ENCODE data around the gene CITED4. TPM values are rescaled to one million over a fixed set of nuclear protein-coding genes. Genes with fewer than 3 reads are reported as not detected.
A peak's percentile ranks its signal among the peaks of the same experiment; 100 is the strongest.

CITED4 gene
- total RNA-seq, 4 donors from 2014 or later: 9.2 to 15.6 (median 14.1) TPM

DNA sequence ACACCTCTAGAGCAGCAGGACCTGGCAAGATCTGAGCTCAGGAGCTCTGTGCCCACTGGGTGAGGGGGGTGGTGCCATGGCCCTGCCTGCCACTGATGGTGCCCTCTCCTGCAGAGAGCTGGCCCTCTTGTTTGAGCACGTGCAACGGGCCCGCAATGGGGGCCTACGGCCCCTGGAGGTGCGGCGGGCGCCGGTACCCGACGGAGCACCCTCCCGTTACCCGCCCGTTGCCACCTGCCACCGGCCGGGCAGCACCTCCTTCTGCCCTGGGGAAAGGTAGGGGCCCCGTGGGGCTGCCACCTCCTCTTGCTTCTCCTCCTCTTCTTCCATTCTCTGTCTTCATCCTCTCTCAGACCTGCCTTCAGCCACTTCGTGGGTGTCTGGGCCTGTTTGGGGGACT lies 38.2 kb downstream of the CITED4 start:
- ATAC-seq: no peak
- no peak overlapping the region for H3K4me3 ChIP-seq
- peaks cover 0 to 45% of the 10 kb centered on the region in 2 donors for H3K36me3 ChIP-seq
- peak overlapping the region in 3 of 4 donors; percentile 69 to 84 (median 79) for H3K27ac ChIP-seq
- WGBS, 2 donors (ENCODE audit: low coverage in 1 of 2): 89% methylated on average over 3 of the region's 17 CpGs; no CpG with 5 or more reads in 1 of the 2 donors
- H3K27me3 ChIP-seq: no peaks in the 10 kb centered on the region
- no peak for TF ChIP-seq EP300 (IDR thresholded peaks at IDR 0.05)
- TF ChIP-seq POLR2A (IDR thresholded peaks at IDR 0.05): no peak
- TF ChIP-seq POLR2AphosphoS5 (IDR thresholded peaks at IDR 0.05): no peak
- TF ChIP-seq, protein P1, sequence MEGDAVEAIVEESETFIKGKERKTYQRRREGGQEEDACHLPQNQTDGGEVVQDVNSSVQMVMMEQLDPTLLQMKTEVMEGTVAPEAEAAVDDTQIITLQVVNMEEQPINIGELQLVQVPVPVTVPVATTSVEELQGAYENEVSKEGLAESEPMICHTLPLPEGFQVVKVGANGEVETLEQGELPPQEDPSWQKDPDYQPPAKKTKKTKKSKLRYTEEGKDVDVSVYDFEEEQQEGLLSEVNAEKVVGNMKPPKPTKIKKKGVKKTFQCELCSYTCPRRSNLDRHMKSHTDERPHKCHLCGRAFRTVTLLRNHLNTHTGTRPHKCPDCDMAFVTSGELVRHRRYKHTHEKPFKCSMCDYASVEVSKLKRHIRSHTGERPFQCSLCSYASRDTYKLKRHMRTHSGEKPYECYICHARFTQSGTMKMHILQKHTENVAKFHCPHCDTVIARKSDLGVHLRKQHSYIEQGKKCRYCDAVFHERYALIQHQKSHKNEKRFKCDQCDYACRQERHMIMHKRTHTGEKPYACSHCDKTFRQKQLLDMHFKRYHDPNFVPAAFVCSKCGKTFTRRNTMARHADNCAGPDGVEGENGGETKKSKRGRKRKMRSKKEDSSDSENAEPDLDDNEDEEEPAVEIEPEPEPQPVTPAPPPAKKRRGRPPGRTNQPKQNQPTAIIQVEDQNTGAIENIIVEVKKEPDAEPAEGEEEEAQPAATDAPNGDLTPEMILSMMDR (IDR thresholded peaks at IDR 0.05): no peak
- peaks cover 0 to 62% (median 16%) of the 10 kb centered on the region in 3 donors for H3K4me1 ChIP-seq
- H3K9me3 ChIP-seq: no peaks in the 10 kb centered on the region

DNA sequence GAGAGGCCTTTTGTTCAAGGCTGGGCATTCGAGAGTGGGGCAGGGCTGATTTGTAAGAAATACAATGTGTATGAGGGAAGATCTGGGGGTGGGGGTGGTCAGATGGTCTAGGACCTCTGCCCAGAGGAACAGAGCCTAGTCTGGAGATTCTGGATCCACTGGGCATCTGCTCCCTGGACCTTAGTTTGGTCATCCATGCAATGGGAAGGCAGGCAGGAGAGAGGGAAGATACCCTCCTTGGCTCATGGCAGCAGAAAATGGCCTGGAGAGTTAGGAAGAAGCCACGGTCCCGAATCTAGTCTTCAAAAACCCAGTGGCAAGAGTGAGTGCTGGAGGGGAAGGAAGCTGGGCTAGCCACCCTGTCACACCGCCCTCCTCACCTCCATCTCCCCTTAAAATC lies 38.8 kb downstream of the CITED4 start:
- Histone ChIP-seq H3K9me3 (no peaks in the 10 kb centered on the region), H3K4me3 (no peak overlapping the region), H3K27me3 (no peaks in the 10 kb centered on the region), H3K36me3 (peaks cover 0 to 52% of the 10 kb centered on the region in 2 donors), H3K4me1 (peaks cover 0 to 68% (median 18%) of the 10 kb centered on the region in 3 donors), H3K27ac (peak overlapping the region in 3 of 4 donors; percentile 69 to 84 (median 79))
- no peak for ATAC-seq
- WGBS, 2 donors (ENCODE audit: low coverage in 1 of 2): no CpG with 5 or more reads among the region's 4 CpGs
- TF ChIP-seq POLR2AphosphoS5 (IDR thresholded peaks at IDR 0.05) (no peak), POLR2A (IDR thresholded peaks at IDR 0.05) (no peak), EP300 (IDR thresholded peaks at IDR 0.05) (no peak)
- TF ChIP-seq, protein P1 (IDR thresholded peaks at IDR 0.05): no peak

DNA sequence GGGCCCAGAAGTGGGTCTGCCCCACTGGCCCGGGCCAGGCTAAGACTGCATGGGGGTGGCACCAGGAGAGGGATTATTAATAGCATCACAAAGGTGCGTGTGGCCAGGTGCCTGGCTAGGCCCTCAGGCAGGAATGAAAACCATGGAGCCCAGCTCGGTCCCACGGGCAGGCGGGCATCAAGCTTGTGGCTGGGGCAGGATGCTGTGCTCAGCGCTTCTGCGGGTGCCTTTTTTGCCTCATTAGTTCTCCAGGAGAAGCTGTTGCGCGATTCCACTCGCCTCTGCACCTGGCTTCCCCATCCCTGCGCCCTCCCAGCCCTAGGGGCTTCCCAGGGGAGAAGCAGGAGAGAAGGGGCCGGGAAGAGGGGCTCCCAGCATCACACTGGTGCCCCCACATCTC lies 39.3 kb downstream of the CITED4 start:
- H3K27me3 ChIP-seq: no peaks in the 10 kb centered on the region
- H3K27ac ChIP-seq: peak overlapping the region in 3 of 4 donors; percentile 69 to 84 (median 79)
- peaks cover 0 to 73% (median 20%) of the 10 kb centered on the region in 3 donors for H3K4me1 ChIP-seq
- H3K4me3 ChIP-seq: no peak overlapping the region
- ATAC-seq: no peak
- WGBS, 2 donors (ENCODE audit: low coverage in 1 of 2): 96% methylated on average over 5 of the region's 12 CpGs; no CpG with 5 or more reads in 1 of the 2 donors
- peaks cover 0 to 56% of the 10 kb centered on the region in 2 donors for H3K36me3 ChIP-seq
- TF ChIP-seq, protein P1 (IDR thresholded peaks at IDR 0.05): no peak
- TF ChIP-seq POLR2A (IDR thresholded peaks at IDR 0.05) (no peak), POLR2AphosphoS5 (IDR thresholded peaks at IDR 0.05) (no peak), EP300 (IDR thresholded peaks at IDR 0.05) (no peak)
- H3K9me3 ChIP-seq: no peaks in the 10 kb centered on the region

GRCh38 chr1:40820911-40821693 lies 41.1 kb downstream of the CITED4 start:
- Histone ChIP-seq H3K27ac (peak overlapping the region in 2 of 4 donors; percentile 19 to 32), H3K4me3 (no peak overlapping the region), H3K36me3 (peaks cover 0 to 57% of the 10 kb centered on the region in 2 donors), H3K9me3 (no peaks in the 10 kb centered on the region), H3K4me1 (peaks cover 0 to 74% (median 20%) of the 10 kb centered on the region in 3 donors), H3K27me3 (no peaks in the 10 kb centered on the region)
- TF ChIP-seq EP300 (IDR thresholded peaks at IDR 0.05): no peak
- TF ChIP-seq POLR2AphosphoS5 (IDR thresholded peaks at IDR 0.05): peak; percentile 13
- ATAC-seq: no peak
- 69% methylated on average over 2 of the region's 6 CpGs; no CpG with 5 or more reads in 1 of the 2 donors for WGBS, 2 donors (ENCODE audit: low coverage in 1 of 2)

- Histone ChIP-seq H3K27ac (peak overlapping the region in 1 of 4 donors; percentile 32), H3K36me3 (peaks cover 0 to 57% of the 10 kb centered on the region in 2 donors), H3K27me3 (no peaks in the 10 kb centered on the region), H3K4me1 (peaks cover 0 to 67% (median 16%) of the 10 kb centered on the region in 3 donors), H3K9me3 (no peaks in the 10 kb centered on the region), H3K4me3 (no peak overlapping the region)
- no CpG with 5 or more reads among the region's 3 CpGs for WGBS, 2 donors (ENCODE audit: low coverage in 1 of 2)
- no peak for ATAC-seq
- TF ChIP-seq, protein P1 (IDR thresholded peaks at IDR 0.05): no peak
- no peak for TF ChIP-seq POLR2A (IDR thresholded peaks at IDR 0.05)
- TF ChIP-seq POLR2AphosphoS5 (IDR thresholded peaks at IDR 0.05): no peak
- no peak for TF ChIP-seq EP300 (IDR thresholded peaks at IDR 0.05)
These were observed 41.8 kb downstream of the CITED4 start for GRCh38 chr1:40820251-40820797.

Measured in gastroesophageal sphincter (tissue), 4 donors.